ENCODE data around the gene EPOP. TPM values are rescaled to one million over a fixed set of nuclear protein-coding genes. Genes with fewer than 3 reads are reported as not detected.
A peak's percentile ranks its signal among the peaks of the same experiment; 100 is the strongest.

EPOP gene
- polyA plus RNA-seq, 4 donors, result 0.22 to 1.3 (median 0.40) TPM; not detected in 1

- H3K4me1 ChIP-seq (ENCODE audit: control insufficient read depth in 3 of 3, insufficient read depth in 2 of 3, low read depth in 1 of 3, low read length in 2 of 3), result peaks cover 0 to 20% (median 0%) of the 10 kb centered on the region in 3 donors
- H3K4me3 ChIP-seq (ENCODE audit: low read depth in 1 of 3, low read length in 3 of 3), result peak overlapping the region in 2 of 3 donors; percentile 14 to 67
- WGBS, 3 donors, result 8 to 13% (median 11%) methylated on average over 36 to 46 of the region's 46 CpGs
- no peaks in the 10 kb centered on the region for H3K36me3 ChIP-seq (ENCODE audit: control insufficient read depth in 3 of 3, insufficient read depth in 2 of 3, low read depth in 1 of 3, low read length in 3 of 3)
- FAIRE-seq, result no peak
- H3K9me3 ChIP-seq (ENCODE audit: control insufficient read depth in 2 of 2, insufficient read depth in 1 of 2, low read depth in 1 of 2, low read length in 1 of 2), result no peaks in the 10 kb centered on the region
- H3K27me3 ChIP-seq (ENCODE audit: control insufficient read depth in 3 of 3, insufficient read depth in 3 of 3, low read length in 3 of 3), result peaks cover 9 to 81% (median 29%) of the 10 kb centered on the region in 3 donors
- no peak overlapping the region for H3K27ac ChIP-seq (ENCODE audit: low read depth in 1 of 3, low read length in 2 of 3)
- no peak for DNase-seq
Measured at GRCh38 chr17:38672788-38673706, 1.7 kb downstream of the EPOP start.

GRCh38 chr17:38671939-38672720 lies 2.6 kb downstream of the EPOP start:
- H3K27ac ChIP-seq (ENCODE audit: low read depth in 1 of 3, low read length in 2 of 3), result no peak overlapping the region
- DNase-seq (peak; percentile 31 to 41), FAIRE-seq (no peak)
- no peaks in the 10 kb centered on the region for H3K36me3 ChIP-seq (ENCODE audit: control insufficient read depth in 3 of 3, insufficient read depth in 2 of 3, low read depth in 1 of 3, low read length in 3 of 3)
- peaks cover 0 to 20% (median 0%) of the 10 kb centered on the region in 3 donors for H3K4me1 ChIP-seq (ENCODE audit: control insufficient read depth in 3 of 3, insufficient read depth in 2 of 3, low read depth in 1 of 3, low read length in 2 of 3)
- 30 to 60% (median 43%) methylated on average over 12 of the region's 12 CpGs for WGBS, 3 donors
- H3K27me3 ChIP-seq (ENCODE audit: control insufficient read depth in 3 of 3, insufficient read depth in 3 of 3, low read length in 3 of 3), result peaks cover 9 to 81% (median 29%) of the 10 kb centered on the region in 3 donors
- no peaks in the 10 kb centered on the region for H3K9me3 ChIP-seq (ENCODE audit: control insufficient read depth in 2 of 2, insufficient read depth in 1 of 2, low read depth in 1 of 2, low read length in 1 of 2)
- H3K4me3 ChIP-seq (ENCODE audit: low read depth in 1 of 3, low read length in 3 of 3), result no peak overlapping the region

GRCh38 chr17:38669520-38669919 lies 5.2 kb downstream of the EPOP start:
- WGBS, 3 donors, result 10 to 16% (median 11%) methylated on average over 6 of the region's 6 CpGs
- FAIRE-seq, result no peak

GRCh38 chr17:38667787-38668122 lies 7.0 kb downstream of the EPOP start:
- Histone ChIP-seq H3K4me3 (ENCODE audit: low read depth in 1 of 3, low read length in 3 of 3) (no peak overlapping the region), H3K36me3 (ENCODE audit: control insufficient read depth in 3 of 3, insufficient read depth in 2 of 3, low read depth in 1 of 3, low read length in 3 of 3) (no peaks in the 10 kb centered on the region), H3K27me3 (ENCODE audit: control insufficient read depth in 3 of 3, insufficient read depth in 3 of 3, low read length in 3 of 3) (peaks cover 6 to 47% (median 25%) of the 10 kb centered on the region in 3 donors), H3K27ac (ENCODE audit: low read depth in 1 of 3, low read length in 2 of 3) (no peak overlapping the region), H3K9me3 (ENCODE audit: control insufficient read depth in 2 of 2, insufficient read depth in 1 of 2, low read depth in 1 of 2, low read length in 1 of 2) (no peaks in the 10 kb centered on the region), H3K4me1 (ENCODE audit: control insufficient read depth in 3 of 3, insufficient read depth in 2 of 3, low read depth in 1 of 3, low read length in 2 of 3) (peaks cover 0 to 12% (median 0%) of the 10 kb centered on the region in 3 donors)
- WGBS, 3 donors, result 24 to 30% (median 28%) methylated on average over 2 of the region's 2 CpGs
- no peak for DNase-seq
- no peak for FAIRE-seq

More at GRCh38 chr17:38669520-38669919, 5.2 kb downstream of the EPOP start:
- Histone ChIP-seq H3K4me1 (ENCODE audit: control insufficient read depth in 3 of 3, insufficient read depth in 2 of 3, low read depth in 1 of 3, low read length in 2 of 3) (peaks cover 0 to 17% (median 0%) of the 10 kb centered on the region in 3 donors), H3K27ac (ENCODE audit: low read depth in 1 of 3, low read length in 2 of 3) (no peak overlapping the region), H3K36me3 (ENCODE audit: control insufficient read depth in 3 of 3, insufficient read depth in 2 of 3, low read depth in 1 of 3, low read length in 3 of 3) (no peaks in the 10 kb centered on the region), H3K27me3 (ENCODE audit: control insufficient read depth in 3 of 3, insufficient read depth in 3 of 3, low read length in 3 of 3) (peaks cover 9 to 63% (median 29%) of the 10 kb centered on the region in 3 donors), H3K9me3 (ENCODE audit: control insufficient read depth in 2 of 2, insufficient read depth in 1 of 2, low read depth in 1 of 2, low read length in 1 of 2) (no peaks in the 10 kb centered on the region), H3K4me3 (ENCODE audit: low read depth in 1 of 3, low read length in 3 of 3) (no peak overlapping the region)
- no peak for DNase-seq

- Histone ChIP-seq H3K36me3 (ENCODE audit: control insufficient read depth in 3 of 3, insufficient read depth in 2 of 3, low read depth in 1 of 3, low read length in 3 of 3) (no peaks in the 10 kb centered on the region), H3K27me3 (ENCODE audit: control insufficient read depth in 3 of 3, insufficient read depth in 3 of 3, low read length in 3 of 3) (peaks cover 6 to 41% (median 21%) of the 10 kb centered on the region in 3 donors), H3K4me3 (ENCODE audit: low read depth in 1 of 3, low read length in 3 of 3) (no peak overlapping the region), H3K27ac (ENCODE audit: low read depth in 1 of 3, low read length in 2 of 3) (no peak overlapping the region), H3K9me3 (ENCODE audit: control insufficient read depth in 2 of 2, insufficient read depth in 1 of 2, low read depth in 1 of 2, low read length in 1 of 2) (no peaks in the 10 kb centered on the region), H3K4me1 (ENCODE audit: control insufficient read depth in 3 of 3, insufficient read depth in 2 of 3, low read depth in 1 of 3, low read length in 2 of 3) (peaks cover 0 to 7% (median 0%) of the 10 kb centered on the region in 3 donors)
- WGBS, 3 donors, result 34 to 38% (median 36%) methylated on average over 7 of the region's 7 CpGs
- FAIRE-seq, result no peak
- peak; percentile 69 to 77 for DNase-seq
Measured at GRCh38 chr17:38667099-38667786, 7.5 kb downstream of the EPOP start.

GRCh38 chr17:38663964-38664644 lies 10.7 kb downstream of the EPOP start:
- DNase-seq (no peak), FAIRE-seq (no peak)
- Histone ChIP-seq H3K9me3 (ENCODE audit: control insufficient read depth in 2 of 2, insufficient read depth in 1 of 2, low read depth in 1 of 2, low read length in 1 of 2) (no peaks in the 10 kb centered on the region), H3K4me1 (ENCODE audit: control insufficient read depth in 3 of 3, insufficient read depth in 2 of 3, low read depth in 1 of 3, low read length in 2 of 3) (no peaks in the 10 kb centered on the region), H3K27me3 (ENCODE audit: control insufficient read depth in 3 of 3, insufficient read depth in 3 of 3, low read length in 3 of 3) (peaks cover 1 to 11% (median 2%) of the 10 kb centered on the region in 3 donors), H3K4me3 (ENCODE audit: low read depth in 1 of 3, low read length in 3 of 3) (no peak overlapping the region), H3K36me3 (ENCODE audit: control insufficient read depth in 3 of 3, insufficient read depth in 2 of 3, low read depth in 1 of 3, low read length in 3 of 3) (no peaks in the 10 kb centered on the region), H3K27ac (ENCODE audit: low read depth in 1 of 3, low read length in 2 of 3) (no peak overlapping the region)
- WGBS, 3 donors, result 87 to 93% (median 87%) methylated on average over 9 of the region's 9 CpGs

- Histone ChIP-seq H3K36me3 (ENCODE audit: control insufficient read depth in 3 of 3, insufficient read depth in 2 of 3, low read depth in 1 of 3, low read length in 3 of 3) (no peaks in the 10 kb centered on the region), H3K27me3 (ENCODE audit: control insufficient read depth in 3 of 3, insufficient read depth in 3 of 3, low read length in 3 of 3) (peaks cover 0 to 5% (median 0%) of the 10 kb centered on the region in 3 donors), H3K27ac (ENCODE audit: low read depth in 1 of 3, low read length in 2 of 3) (no peak overlapping the region), H3K9me3 (ENCODE audit: control insufficient read depth in 2 of 2, insufficient read depth in 1 of 2, low read depth in 1 of 2, low read length in 1 of 2) (no peaks in the 10 kb centered on the region), H3K4me3 (ENCODE audit: low read depth in 1 of 3, low read length in 3 of 3) (no peak overlapping the region), H3K4me1 (ENCODE audit: control insufficient read depth in 3 of 3, insufficient read depth in 2 of 3, low read depth in 1 of 3, low read length in 2 of 3) (no peaks in the 10 kb centered on the region)
- FAIRE-seq, result no peak
- peak; percentile 67 to 78 for DNase-seq
- 12 to 21% (median 20%) methylated on average over 9 of the region's 9 CpGs for WGBS, 3 donors
Measured at GRCh38 chr17:38663125-38663751, 11.5 kb downstream of the EPOP start.
